H1 (cell line): ENCODE data around the gene OGDHL. TPM values are rescaled to one million over a fixed set of nuclear protein-coding genes. Genes with fewer than 3 reads are reported as not detected.

Experiments
- BRCA1 ChIP-seq: IDR thresholded peaks from 2 replicates; pipeline ENCODE4 v1.6.1; 2012; ENCODE audit warnings: low read depth, low read length, improper control_type of control experiment
- CREB1 ChIP-seq: IDR thresholded peaks from 2 replicates; pipeline ENCODE4 v1.6.1; 2012; ENCODE audit warnings: inconsistent platforms
- NANOG ChIP-seq: IDR thresholded peaks from 2 replicates; pipeline ENCODE4 v1.6.1; 2011; ENCODE audit warnings: low read length, low read depth, mild to moderate bottlenecking, inconsistent platforms; ENCODE audit not compliant: insufficient read depth, poor library complexity, severe bottlenecking
- RBBP5 ChIP-seq: IDR thresholded peaks from 2 replicates; pipeline ENCODE4 v1.7.1; 2012; ENCODE audit warnings: low read depth, mild to moderate bottlenecking, inconsistent platforms, low read length, moderate library complexity, borderline replicate concordance
- SP2 ChIP-seq: IDR thresholded peaks from 2 replicates; pipeline ENCODE4 v1.6.1; 2012; ENCODE audit warnings: mild to moderate bottlenecking, low read length, inconsistent platforms
- TAF1 ChIP-seq: IDR thresholded peaks from 2 replicates; pipeline ENCODE4 v1.6.1; 2011; ENCODE audit warnings: mild to moderate bottlenecking, low read depth, low read length
- YY1 ChIP-seq: IDR thresholded peaks from 2 replicates; pipeline ENCODE4 v1.6.1; 2011; ENCODE audit warnings: low read depth, mild to moderate bottlenecking, low read length
- ZNF274 ChIP-seq: IDR thresholded peaks from 2 replicates; pipeline ENCODE4 v1.7.0; 2012; ENCODE audit warnings: low read length, borderline replicate concordance; ENCODE audit errors: extremely low read depth
- polyA plus RNA-seq, 7 experiments: library from polyadenylated mRNA; depleted of rRNA in 3 of 7; stranded (reverse) in 5 of 7; unstranded in 2 of 7; fragments of >200 nt in 5 of 7; fragments of 200-250 nt in 2 of 7; gene quantifications; 1 replicate in 5 of 7; 2 replicates in 1 of 7; 4 replicates in 1 of 7; pipeline versions ENCODE4 v1.2.1 to v1.2.3, GENCODE V29; 2011 to 2013; ENCODE audit warnings: missing spikeins in 2 of 7, mixed read lengths in 2 of 7
- total RNA-seq: library from RNA; stranded (reverse); fragmentation: NEBNext Ultra II Directional; extraction: Animal tissue kit (Norgen Biotek cat#: 25700); gene quantifications from 2 replicates; pipeline ENCODE4 v1.2.1, GENCODE V29; 2021
- TF ChIP-seq, protein P1 (sequence below): fragments of 300-600 bp; sonication (generic); IDR thresholded peaks from 2 replicates; pipeline ENCODE4 v1.7.1; 2012; ENCODE audit warnings: low read length, moderate library complexity, mild to moderate bottlenecking, inconsistent platforms; ENCODE audit not compliant: insufficient replicate concordance

Gene OGDHL
- total and polyA plus RNA-seq, 2 of the 8 experiments (the other 6 are each of a cell fraction or from before 2014, with no cell fraction given) = 16.1 to 16.6 TPM

DNA sequence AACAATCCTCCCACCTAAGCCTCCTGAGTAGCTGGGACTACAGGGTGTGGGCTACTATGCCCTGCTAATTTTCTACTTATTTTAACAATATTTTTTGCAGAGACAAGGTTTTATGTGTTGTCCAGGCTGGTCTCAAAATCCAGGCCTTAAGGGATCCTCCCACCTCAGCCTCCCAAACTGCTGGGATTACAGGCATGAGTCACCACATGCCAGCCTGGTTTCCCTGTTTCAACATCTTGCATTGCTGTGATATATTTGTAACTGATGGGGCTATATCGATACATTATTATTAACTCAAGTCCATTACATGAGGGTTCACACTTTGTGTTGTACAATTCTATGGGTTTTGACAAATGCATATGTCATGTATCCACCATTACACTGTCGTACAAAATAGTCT is 41.9 kb upstream of the OGDHL start (continued):
- TF ChIP-seq, protein P1, sequence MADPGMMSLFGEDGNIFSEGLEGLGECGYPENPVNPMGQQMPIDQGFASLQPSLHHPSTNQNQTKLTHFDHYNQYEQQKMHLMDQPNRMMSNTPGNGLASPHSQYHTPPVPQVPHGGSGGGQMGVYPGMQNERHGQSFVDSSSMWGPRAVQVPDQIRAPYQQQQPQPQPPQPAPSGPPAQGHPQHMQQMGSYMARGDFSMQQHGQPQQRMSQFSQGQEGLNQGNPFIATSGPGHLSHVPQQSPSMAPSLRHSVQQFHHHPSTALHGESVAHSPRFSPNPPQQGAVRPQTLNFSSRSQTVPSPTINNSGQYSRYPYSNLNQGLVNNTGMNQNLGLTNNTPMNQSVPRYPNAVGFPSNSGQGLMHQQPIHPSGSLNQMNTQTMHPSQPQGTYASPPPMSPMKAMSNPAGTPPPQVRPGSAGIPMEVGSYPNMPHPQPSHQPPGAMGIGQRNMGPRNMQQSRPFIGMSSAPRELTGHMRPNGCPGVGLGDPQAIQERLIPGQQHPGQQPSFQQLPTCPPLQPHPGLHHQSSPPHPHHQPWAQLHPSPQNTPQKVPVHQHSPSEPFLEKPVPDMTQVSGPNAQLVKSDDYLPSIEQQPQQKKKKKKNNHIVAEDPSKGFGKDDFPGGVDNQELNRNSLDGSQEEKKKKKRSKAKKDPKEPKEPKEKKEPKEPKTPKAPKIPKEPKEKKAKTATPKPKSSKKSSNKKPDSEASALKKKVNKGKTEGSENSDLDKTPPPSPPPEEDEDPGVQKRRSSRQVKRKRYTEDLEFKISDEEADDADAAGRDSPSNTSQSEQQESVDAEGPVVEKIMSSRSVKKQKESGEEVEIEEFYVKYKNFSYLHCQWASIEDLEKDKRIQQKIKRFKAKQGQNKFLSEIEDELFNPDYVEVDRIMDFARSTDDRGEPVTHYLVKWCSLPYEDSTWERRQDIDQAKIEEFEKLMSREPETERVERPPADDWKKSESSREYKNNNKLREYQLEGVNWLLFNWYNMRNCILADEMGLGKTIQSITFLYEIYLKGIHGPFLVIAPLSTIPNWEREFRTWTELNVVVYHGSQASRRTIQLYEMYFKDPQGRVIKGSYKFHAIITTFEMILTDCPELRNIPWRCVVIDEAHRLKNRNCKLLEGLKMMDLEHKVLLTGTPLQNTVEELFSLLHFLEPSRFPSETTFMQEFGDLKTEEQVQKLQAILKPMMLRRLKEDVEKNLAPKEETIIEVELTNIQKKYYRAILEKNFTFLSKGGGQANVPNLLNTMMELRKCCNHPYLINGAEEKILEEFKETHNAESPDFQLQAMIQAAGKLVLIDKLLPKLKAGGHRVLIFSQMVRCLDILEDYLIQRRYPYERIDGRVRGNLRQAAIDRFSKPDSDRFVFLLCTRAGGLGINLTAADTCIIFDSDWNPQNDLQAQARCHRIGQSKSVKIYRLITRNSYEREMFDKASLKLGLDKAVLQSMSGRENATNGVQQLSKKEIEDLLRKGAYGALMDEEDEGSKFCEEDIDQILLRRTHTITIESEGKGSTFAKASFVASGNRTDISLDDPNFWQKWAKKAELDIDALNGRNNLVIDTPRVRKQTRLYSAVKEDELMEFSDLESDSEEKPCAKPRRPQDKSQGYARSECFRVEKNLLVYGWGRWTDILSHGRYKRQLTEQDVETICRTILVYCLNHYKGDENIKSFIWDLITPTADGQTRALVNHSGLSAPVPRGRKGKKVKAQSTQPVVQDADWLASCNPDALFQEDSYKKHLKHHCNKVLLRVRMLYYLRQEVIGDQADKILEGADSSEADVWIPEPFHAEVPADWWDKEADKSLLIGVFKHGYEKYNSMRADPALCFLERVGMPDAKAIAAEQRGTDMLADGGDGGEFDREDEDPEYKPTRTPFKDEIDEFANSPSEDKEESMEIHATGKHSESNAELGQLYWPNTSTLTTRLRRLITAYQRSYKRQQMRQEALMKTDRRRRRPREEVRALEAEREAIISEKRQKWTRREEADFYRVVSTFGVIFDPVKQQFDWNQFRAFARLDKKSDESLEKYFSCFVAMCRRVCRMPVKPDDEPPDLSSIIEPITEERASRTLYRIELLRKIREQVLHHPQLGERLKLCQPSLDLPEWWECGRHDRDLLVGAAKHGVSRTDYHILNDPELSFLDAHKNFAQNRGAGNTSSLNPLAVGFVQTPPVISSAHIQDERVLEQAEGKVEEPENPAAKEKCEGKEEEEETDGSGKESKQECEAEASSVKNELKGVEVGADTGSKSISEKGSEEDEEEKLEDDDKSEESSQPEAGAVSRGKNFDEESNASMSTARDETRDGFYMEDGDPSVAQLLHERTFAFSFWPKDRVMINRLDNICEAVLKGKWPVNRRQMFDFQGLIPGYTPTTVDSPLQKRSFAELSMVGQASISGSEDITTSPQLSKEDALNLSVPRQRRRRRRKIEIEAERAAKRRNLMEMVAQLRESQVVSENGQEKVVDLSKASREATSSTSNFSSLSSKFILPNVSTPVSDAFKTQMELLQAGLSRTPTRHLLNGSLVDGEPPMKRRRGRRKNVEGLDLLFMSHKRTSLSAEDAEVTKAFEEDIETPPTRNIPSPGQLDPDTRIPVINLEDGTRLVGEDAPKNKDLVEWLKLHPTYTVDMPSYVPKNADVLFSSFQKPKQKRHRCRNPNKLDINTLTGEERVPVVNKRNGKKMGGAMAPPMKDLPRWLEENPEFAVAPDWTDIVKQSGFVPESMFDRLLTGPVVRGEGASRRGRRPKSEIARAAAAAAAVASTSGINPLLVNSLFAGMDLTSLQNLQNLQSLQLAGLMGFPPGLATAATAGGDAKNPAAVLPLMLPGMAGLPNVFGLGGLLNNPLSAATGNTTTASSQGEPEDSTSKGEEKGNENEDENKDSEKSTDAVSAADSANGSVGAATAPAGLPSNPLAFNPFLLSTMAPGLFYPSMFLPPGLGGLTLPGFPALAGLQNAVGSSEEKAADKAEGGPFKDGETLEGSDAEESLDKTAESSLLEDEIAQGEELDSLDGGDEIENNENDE = no peak
- TF ChIP-seq SP2 (no peak), NANOG (no peak), CREB1 (no peak), RBBP5 (no peak), BRCA1 (no peak), YY1 (no peak), ZNF274 (no peak), TAF1 (no peak)
